ENCODE results near the gene TMCO4.
A peak's percentile ranks its signal among the peaks of the same experiment; 100 is the strongest.

Gene TMCO4

DNA sequence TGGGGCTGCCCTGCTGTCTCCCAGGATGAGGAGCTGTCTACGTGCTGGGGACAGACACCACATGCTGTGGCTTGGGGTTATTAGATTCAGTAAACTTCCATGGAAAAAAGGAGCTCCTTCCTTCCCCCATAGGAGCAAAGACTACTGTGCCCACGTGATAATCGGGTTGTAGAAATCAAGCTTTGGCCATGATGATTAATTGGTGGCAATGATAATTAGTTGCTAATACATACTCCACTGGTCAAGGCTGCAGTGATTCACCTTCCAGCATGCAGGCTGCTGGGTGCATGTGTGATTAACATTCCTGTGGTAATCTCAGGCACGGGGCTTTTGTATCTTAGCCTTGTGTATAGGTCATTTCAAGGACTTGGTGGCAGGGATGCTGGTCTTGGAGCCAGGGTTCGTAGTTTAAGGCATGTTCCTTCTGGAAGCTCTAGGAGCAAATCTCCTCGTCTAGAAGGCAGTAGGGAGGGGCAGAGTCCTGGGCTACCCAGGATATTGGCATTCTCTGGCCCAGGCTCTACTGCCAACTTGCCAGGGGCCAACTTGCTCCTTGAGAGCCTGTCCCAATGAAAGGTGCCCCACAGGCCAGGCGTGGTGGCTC lies 41.4 kb downstream of the TMCO4 start:
- no peak for DNase-seq
- TF ChIP-seq GATA1 (IDR thresholded peaks at IDR 0.05; ENCODE audit: low read depth, low read length): no peak

DNA sequence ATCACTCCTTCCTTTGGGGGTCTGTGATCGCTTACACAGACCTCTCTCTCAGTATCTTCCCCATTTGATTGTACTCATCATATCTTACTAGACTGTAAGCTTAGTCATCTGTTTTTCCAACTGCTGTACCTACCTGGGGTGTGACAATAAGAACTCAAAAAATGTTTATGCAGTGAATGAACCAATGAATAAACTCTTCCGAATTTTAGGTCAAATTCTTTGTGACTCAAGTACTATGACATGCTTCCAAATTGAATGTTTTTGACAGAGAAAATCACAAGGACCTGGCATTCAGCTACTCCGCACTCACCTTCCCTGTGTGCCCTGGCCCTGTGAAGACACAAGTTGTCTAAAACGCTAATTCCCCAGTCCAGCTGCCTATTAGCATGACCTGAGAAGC lies 42.1 kb downstream of the TMCO4 start:
- no peak for DNase-seq
- TF ChIP-seq GATA1 (IDR thresholded peaks at IDR 0.05; ENCODE audit: low read depth, low read length) (no peak), POLR2A (IDR thresholded peaks at IDR 0.05; ENCODE audit: low read length) (no peak)

DNA sequence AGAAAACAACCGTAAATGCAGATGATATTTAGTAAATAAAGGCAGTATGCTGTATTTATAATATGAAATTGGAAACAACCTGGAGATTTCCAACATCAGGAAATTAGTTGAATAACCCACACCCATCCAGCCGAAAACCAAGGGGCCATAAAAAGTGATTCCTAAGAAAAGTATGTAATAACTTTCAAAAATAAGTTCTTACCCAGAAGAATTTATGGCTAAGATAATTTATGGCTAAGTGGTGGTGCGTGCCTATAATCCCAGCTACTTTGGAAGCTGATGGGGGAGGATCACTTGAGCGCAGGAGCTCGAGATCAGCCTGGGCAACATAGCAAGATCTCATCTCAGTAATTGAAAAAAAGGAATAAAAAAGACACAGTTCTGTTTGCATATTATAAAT lies 43.2 kb downstream of the TMCO4 start:
- TF ChIP-seq GATA1 (IDR thresholded peaks at IDR 0.05; ENCODE audit: low read depth, low read length): no peak
- TF ChIP-seq POLR2A (IDR thresholded peaks at IDR 0.05; ENCODE audit: low read length): no peak
- DNase-seq: no peak

DNA sequence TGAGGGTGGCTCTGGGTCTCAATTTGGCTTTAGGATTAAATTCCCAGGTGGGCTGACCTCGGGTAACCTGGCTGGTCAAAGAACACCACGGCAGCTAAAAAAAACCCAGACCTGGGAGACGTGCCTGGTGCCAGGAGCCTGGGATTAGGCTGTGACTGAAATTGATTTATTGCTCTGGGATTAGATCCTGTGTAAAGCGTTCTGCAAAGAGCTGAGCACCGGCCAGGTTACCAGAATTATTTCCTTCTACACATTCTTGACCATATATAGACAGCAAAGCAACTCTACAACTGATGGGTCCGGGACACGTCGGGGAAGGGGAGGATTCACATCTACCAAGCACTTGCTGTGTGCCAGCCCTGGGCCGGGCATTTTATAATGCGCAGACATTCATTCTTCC lies 45.2 kb downstream of the TMCO4 start:
- TF ChIP-seq GATA1 (IDR thresholded peaks at IDR 0.05; ENCODE audit: low read depth, low read length): no peak
- TF ChIP-seq POLR2A (IDR thresholded peaks at IDR 0.05; ENCODE audit: low read length): no peak
- DNase-seq: no peak

DNA sequence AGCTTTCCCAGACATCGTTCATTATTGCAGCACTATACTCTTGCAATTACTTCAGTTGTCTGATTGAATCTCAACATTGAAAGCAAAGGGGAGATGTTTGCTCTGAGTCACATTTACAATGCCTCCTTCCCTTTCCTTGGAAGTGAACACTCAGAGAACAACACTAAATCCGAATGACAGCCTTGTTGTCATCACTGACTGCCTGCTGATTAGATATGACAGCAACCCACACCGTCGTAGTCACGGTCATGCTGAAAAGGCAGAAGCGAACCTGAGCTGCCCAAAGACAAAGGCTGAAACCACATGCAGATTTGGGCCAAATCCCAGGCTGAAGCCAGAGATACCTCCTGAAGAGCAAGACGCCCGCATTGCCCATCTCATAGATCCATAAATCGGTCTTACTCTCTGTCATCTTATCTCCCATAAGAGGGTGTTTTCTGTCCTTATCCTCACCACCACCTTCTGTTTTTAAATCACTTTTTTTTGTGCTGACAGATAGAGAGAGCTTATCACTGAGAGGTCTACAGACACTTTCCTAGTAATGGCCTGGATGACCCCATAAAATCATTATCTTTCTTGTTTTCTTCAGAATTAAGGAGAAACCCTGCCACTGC lies 47.5 kb downstream of the TMCO4 start:
- peak; percentile 3 to 61 for DNase-seq
- TF ChIP-seq GATA1 (IDR thresholded peaks at IDR 0.05; ENCODE audit: low read depth, low read length): no peak

DNA sequence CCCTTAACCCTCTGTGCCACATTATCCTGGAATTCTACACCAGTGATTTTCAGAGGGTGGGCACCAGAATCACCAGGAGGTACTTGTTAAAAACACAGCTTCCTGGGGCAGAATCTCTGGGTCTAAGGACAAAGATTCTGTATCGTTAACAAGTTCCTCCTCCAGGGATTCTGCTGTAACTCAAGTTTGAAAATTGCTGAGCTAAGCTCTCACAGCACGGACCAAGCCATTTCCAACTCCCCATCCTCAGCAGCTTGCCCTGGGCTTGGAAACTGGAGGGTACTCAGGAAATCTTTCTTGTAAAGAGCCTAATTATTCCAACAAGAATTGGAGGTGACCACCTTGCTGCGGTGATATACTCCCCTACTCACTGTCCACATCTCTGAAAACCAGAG lies 48.8 kb downstream of the TMCO4 start:
- TF ChIP-seq GATA1 (IDR thresholded peaks at IDR 0.05; ENCODE audit: low read depth, low read length) (no peak), POLR2A (IDR thresholded peaks at IDR 0.05; ENCODE audit: low read length) (no peak)
- DNase-seq: no peak

DNA sequence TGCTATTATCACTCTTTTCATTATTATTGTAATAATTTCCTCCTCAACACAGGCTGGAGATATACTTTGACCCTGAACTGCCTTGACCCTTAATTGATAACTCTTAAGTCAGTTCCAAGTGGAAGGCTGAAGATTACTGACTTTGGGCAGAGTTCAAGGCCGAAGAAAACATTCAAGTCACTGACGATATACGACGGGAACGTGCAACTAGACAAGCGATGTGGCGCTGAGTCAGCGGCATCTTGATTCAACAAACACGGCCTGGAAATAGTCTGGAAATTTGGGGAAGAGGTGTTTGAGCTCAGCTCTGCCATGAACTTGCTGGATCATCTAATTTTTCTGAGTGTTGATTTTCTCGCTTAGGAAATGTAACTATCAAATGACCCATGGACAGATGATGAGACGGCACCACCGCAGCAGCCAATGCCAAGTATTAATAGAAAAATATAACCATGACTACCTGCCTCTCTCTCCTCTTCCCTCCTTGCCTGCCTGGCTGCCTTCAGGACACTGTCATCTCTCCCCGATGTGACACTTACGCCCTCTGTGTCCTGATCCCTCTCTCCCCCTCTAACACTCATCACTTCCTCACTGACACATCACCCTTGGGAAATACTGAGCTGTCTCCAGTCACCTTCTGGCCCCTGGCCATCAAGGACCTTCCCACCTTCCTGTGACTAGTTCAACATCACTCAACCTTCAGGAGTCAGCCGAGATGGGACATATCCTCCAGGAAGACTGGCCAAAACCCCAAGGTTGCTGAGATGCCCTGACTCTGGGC lies 49.4 kb downstream of the TMCO4 start:
- DNase-seq: no peak

DNA sequence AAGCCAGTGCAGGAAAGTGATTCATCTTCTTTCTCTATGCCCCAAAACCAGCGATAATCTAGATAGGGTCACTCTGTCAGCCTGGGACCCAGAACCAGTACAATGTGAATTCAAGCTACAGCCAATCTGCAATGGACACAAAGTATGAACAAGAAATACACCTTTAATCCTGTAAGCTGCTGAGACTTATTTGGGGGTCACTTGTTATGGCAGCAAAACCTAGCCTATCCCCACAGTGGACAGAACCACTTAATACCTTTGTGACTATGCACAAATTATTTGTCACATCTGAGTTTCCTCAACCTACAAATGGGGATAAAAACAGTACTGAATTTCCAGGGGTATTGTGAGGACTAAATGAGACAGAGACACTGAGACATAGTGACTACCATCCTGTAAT lies 50.0 kb downstream of the TMCO4 start:
- no peak for DNase-seq

More for the DNA sequence above, 49.4 kb downstream of the TMCO4 start:
- TF ChIP-seq GATA1 (IDR thresholded peaks at IDR 0.05; ENCODE audit: low read depth, low read length) (no peak), POLR2A (IDR thresholded peaks at IDR 0.05; ENCODE audit: low read length) (no peak)

DNA sequence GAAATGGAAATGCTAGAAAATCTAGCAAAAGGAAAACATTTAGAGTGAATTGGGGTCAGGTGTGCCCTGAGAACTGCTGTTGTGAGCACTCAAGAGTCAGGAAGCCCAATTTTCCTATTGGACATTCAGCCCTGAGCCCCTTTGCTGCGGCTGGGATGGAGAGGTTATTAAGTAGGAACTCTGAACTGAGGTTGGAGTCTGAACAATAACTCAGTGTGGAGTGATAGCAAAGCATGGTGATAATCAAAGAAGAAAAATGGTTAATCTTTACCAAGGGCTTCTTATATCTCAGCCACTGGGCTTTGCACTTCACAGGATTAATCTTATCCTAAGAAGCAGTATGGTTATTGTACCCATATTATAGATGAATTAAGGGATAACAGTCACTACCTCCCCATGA lies 52.0 kb downstream of the TMCO4 start:
- TF ChIP-seq POLR2A (IDR thresholded peaks at IDR 0.05; ENCODE audit: low read length) (no peak), GATA1 (IDR thresholded peaks at IDR 0.05; ENCODE audit: low read depth, low read length) (no peak)
- no peak for DNase-seq

More for the DNA sequence above, 50.0 kb downstream of the TMCO4 start:
- TF ChIP-seq POLR2A (IDR thresholded peaks at IDR 0.05; ENCODE audit: low read length): no peak
- TF ChIP-seq GATA1 (IDR thresholded peaks at IDR 0.05; ENCODE audit: low read depth, low read length): no peak

DNA sequence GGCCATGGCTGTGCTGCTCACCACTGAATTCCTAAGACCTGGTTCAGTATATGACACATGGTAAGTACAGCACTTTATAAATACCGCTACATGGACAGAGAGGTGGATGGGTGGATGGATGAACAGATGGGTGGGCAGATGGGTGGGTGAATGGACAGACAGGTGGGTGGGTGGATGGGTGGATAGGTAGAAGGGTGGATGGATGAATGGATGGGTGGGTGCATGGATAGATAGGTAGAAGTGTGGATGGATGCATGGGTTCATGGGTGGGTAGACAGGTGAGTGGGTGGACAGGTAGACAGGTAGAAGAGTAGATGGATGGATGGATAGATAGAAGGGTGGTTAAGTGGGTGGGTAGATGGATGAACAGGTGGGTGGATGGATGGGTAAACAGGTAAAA lies 54.8 kb downstream of the TMCO4 start:
- DNase-seq: no peak
- TF ChIP-seq GATA1 (IDR thresholded peaks at IDR 0.05; ENCODE audit: low read depth, low read length) (no peak), POLR2A (IDR thresholded peaks at IDR 0.05; ENCODE audit: low read length) (no peak)

DNA sequence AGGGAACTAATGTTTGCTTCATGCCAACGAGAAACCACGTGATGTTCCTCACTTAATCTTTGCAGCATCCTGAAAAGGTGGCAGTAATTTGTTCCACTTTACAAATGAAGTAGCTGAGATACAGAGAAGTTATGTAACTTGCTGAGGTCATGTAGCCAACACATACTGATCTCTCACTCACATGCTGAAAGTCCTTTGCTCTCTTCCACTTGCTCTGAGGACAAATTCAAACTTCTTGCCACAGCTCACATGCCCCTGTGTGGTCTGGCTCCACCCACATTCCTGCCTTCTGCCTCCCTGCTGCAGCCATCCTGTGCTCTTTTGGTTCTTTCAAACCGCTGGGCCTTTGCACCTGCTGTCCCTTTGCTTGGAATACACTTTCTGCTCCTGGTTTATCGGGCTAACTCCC lies 55.4 kb downstream of the TMCO4 start:
- TF ChIP-seq POLR2A (IDR thresholded peaks at IDR 0.05; ENCODE audit: low read length) (no peak), GATA1 (IDR thresholded peaks at IDR 0.05; ENCODE audit: low read depth, low read length) (no peak)
- no peak for DNase-seq

DNA sequence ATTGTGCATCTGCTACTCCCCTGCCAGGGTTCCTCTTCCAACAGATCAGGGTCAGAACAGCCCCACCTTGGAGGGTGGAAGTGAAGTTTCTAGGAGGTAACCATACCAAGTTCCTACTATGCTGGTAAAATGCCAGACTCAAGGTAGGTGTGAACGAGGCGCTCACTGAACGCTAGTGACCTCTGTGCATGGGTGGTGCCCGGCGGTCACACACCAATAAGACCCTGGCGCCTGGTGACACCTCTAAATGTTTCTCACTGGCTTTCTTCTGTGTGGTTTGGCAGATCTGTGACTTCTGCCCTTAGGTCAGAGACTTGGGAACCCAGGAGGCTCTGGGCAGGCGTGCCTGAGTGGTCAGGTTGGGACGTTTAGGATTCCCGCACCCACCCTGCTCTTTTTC lies 55.9 kb downstream of the TMCO4 start:
- no peak for DNase-seq
- TF ChIP-seq POLR2A (IDR thresholded peaks at IDR 0.05; ENCODE audit: low read length) (no peak), GATA1 (IDR thresholded peaks at IDR 0.05; ENCODE audit: low read depth, low read length) (no peak)

DNA sequence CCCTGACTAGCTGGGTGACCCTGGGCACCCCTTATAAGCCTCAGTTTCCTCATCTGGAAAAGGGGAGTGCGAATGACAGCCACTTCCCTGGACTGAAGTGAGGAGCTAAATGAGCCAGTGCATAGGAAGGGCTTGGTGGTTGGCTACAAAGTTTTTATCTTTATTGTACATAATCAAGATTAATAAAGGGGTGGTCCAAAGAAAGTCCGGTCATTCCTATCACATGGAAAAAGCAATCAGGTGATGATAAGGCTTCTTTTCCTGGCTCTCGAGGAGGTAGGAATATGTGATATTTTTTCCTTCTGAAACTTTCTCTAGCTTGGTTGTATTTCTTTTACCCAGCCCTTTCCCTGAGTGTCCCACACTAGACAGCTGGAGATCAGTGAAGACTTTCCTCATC lies 56.5 kb downstream of the TMCO4 start:
- no peak for DNase-seq
- no peak for TF ChIP-seq GATA1 (IDR thresholded peaks at IDR 0.05; ENCODE audit: low read depth, low read length)
- TF ChIP-seq POLR2A (IDR thresholded peaks at IDR 0.05; ENCODE audit: low read length): no peak

DNA sequence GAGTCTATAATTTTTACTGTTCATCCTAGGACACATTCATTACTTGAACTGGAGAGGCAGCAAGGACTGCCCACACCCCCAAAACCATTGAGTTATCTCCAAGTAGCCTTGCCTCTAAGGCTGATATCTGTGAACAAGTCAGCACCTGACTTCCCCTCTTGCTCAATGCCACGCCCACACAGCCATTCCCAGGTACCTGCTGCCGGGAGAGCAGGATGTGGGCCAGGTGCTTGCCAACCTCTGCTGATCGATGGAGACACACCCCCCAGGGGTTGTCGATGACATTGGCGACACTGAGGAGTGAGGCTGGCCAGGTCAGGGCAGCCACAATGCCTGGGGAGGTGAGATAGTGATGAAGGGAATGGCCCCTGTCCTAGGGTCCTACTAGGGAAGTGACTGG lies 60.1 kb downstream of the TMCO4 start:
- DNase-seq: no peak
- TF ChIP-seq GATA1 (IDR thresholded peaks at IDR 0.05; ENCODE audit: low read depth, low read length) (no peak), POLR2A (IDR thresholded peaks at IDR 0.05; ENCODE audit: low read length) (no peak)

DNA sequence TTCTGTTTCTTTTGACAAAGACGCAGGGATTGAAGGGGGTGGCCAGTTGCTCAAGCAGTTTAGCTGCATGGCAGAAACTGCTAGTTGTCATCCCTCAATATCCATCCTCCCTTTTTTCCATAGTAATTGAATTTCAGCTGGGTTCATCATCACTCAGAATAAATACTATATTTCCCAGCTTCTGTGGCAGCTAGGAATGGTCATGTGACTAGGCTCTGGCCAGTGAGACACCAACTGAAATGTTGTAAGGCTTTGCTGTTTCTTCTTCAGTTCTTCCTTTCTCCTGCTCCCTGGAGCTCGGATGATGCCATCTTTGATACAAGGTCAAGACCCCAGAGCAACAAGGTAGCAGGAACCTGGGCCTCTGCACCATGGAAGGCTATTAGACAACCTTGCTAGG lies 61.0 kb downstream of the TMCO4 start:
- DNase-seq: no peak
- TF ChIP-seq GATA1 (IDR thresholded peaks at IDR 0.05; ENCODE audit: low read depth, low read length): no peak

Data from erythroblast (primary cell).